Measurements from ENCODE around the gene TANGO6.

DNA sequence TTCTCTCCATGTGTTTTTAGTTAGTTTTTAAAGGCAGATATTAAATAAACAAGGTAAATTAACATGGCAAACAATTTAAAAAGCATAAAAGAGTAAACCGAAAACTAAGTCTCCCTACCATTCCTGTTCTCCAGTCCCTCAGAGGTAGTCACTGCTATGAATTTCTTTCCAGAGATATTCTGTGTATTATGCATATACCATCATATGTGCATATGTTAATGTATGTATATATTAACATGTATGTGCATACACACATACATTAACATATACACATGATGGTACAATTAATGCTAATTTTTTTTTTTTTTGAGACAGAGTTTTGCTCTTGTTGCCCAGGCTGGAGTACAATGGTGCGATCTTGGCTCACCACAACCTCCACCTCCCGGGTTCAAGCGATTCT is 32.5 kb downstream of the TANGO6 start:
- TF ChIP-seq YY1 (IDR thresholded peaks at IDR 0.05; ENCODE audit: low read depth, low read length) (no peak), RELA (IDR thresholded peaks at IDR 0.05; ENCODE audit: borderline replicate concordance, partially characterized antibody) (no peak), POLR2A (IDR thresholded peaks at IDR 0.05; ENCODE audit: low read depth, low read length) (no peak), EP300 (IDR thresholded peaks at IDR 0.05; ENCODE audit: borderline replicate concordance in 1 of 2, control insufficient read depth in 1 of 2, low read depth in 2 of 2, low read length in 2 of 2) (no peak), SMAD5 (IDR thresholded peaks at IDR 0.05; ENCODE audit: low read depth) (no peak), MTA3 (IDR thresholded peaks at IDR 0.05; ENCODE audit: borderline replicate concordance, low read length) (no peak), ESRRA (IDR thresholded peaks at IDR 0.05; ENCODE audit: low read length) (no peak)
- TF ChIP-seq, protein P1, sequence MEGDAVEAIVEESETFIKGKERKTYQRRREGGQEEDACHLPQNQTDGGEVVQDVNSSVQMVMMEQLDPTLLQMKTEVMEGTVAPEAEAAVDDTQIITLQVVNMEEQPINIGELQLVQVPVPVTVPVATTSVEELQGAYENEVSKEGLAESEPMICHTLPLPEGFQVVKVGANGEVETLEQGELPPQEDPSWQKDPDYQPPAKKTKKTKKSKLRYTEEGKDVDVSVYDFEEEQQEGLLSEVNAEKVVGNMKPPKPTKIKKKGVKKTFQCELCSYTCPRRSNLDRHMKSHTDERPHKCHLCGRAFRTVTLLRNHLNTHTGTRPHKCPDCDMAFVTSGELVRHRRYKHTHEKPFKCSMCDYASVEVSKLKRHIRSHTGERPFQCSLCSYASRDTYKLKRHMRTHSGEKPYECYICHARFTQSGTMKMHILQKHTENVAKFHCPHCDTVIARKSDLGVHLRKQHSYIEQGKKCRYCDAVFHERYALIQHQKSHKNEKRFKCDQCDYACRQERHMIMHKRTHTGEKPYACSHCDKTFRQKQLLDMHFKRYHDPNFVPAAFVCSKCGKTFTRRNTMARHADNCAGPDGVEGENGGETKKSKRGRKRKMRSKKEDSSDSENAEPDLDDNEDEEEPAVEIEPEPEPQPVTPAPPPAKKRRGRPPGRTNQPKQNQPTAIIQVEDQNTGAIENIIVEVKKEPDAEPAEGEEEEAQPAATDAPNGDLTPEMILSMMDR (IDR thresholded peaks at IDR 0.05 in 2 of 3, conservative IDR thresholded peaks at IDR 0.05 in 1 of 3; ENCODE audit: control insufficient read depth in 2 of 3, extremely low read depth in 1 of 3, insufficient read depth in 1 of 3, low read depth in 3 of 3, low read length in 3 of 3), result no peak
- TF ChIP-seq, protein P2, sequence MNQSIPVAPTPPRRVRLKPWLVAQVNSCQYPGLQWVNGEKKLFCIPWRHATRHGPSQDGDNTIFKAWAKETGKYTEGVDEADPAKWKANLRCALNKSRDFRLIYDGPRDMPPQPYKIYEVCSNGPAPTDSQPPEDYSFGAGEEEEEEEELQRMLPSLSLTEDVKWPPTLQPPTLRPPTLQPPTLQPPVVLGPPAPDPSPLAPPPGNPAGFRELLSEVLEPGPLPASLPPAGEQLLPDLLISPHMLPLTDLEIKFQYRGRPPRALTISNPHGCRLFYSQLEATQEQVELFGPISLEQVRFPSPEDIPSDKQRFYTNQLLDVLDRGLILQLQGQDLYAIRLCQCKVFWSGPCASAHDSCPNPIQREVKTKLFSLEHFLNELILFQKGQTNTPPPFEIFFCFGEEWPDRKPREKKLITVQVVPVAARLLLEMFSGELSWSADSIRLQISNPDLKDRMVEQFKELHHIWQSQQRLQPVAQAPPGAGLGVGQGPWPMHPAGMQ (IDR thresholded peaks at IDR 0.05; ENCODE audit: borderline replicate concordance), result no peak
- TF ChIP-seq, protein P3, sequence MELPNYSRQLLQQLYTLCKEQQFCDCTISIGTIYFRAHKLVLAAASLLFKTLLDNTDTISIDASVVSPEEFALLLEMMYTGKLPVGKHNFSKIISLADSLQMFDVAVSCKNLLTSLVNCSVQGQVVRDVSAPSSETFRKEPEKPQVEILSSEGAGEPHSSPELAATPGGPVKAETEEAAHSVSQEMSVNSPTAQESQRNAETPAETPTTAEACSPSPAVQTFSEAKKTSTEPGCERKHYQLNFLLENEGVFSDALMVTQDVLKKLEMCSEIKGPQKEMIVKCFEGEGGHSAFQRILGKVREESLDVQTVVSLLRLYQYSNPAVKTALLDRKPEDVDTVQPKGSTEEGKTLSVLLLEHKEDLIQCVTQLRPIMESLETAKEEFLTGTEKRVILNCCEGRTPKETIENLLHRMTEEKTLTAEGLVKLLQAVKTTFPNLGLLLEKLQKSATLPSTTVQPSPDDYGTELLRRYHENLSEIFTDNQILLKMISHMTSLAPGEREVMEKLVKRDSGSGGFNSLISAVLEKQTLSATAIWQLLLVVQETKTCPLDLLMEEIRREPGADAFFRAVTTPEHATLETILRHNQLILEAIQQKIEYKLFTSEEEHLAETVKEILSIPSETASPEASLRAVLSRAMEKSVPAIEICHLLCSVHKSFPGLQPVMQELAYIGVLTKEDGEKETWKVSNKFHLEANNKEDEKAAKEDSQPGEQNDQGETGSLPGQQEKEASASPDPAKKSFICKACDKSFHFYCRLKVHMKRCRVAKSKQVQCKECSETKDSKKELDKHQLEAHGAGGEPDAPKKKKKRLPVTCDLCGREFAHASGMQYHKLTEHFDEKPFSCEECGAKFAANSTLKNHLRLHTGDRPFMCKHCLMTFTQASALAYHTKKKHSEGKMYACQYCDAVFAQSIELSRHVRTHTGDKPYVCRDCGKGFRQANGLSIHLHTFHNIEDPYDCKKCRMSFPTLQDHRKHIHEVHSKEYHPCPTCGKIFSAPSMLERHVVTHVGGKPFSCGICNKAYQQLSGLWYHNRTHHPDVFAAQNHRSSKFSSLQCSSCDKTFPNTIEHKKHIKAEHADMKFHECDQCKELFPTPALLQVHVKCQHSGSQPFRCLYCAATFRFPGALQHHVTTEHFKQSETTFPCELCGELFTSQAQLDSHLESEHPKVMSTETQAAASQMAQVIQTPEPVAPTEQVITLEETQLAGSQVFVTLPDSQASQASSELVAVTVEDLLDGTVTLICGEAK (IDR thresholded peaks at IDR 0.05; ENCODE audit: borderline replicate concordance), result no peak
- TF ChIP-seq, protein P4, sequence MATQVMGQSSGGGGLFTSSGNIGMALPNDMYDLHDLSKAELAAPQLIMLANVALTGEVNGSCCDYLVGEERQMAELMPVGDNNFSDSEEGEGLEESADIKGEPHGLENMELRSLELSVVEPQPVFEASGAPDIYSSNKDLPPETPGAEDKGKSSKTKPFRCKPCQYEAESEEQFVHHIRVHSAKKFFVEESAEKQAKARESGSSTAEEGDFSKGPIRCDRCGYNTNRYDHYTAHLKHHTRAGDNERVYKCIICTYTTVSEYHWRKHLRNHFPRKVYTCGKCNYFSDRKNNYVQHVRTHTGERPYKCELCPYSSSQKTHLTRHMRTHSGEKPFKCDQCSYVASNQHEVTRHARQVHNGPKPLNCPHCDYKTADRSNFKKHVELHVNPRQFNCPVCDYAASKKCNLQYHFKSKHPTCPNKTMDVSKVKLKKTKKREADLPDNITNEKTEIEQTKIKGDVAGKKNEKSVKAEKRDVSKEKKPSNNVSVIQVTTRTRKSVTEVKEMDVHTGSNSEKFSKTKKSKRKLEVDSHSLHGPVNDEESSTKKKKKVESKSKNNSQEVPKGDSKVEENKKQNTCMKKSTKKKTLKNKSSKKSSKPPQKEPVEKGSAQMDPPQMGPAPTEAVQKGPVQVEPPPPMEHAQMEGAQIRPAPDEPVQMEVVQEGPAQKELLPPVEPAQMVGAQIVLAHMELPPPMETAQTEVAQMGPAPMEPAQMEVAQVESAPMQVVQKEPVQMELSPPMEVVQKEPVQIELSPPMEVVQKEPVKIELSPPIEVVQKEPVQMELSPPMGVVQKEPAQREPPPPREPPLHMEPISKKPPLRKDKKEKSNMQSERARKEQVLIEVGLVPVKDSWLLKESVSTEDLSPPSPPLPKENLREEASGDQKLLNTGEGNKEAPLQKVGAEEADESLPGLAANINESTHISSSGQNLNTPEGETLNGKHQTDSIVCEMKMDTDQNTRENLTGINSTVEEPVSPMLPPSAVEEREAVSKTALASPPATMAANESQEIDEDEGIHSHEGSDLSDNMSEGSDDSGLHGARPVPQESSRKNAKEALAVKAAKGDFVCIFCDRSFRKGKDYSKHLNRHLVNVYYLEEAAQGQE (IDR thresholded peaks at IDR 0.05; ENCODE audit: low read depth, low read length), result no peak
